Activated CD4-positive, CD25-positive, alpha-beta regulatory T cell treated with anti-CD3 and anti-CD28 coated beads, Interleukin-2, amount 50 U/mL, for 24 hours (primary cell): ENCODE measurements around the gene GPC6.

Experiments
- ATAC-seq, 2 donors: fragments of 150-1000 bp; cut with Tn5 transposase; one replicate each; pipeline ENCODE4 v1.10.0; 2021; ENCODE audit warnings: mild to moderate bottlenecking in 1 of 2, moderate library complexity in 1 of 2

GPC6 gene

GRCh38 chr13:93708308-93709075 is 481.9 kb downstream of the GPC6 start:
- ATAC-seq = no peak

GRCh38 chr13:93709506-93710244 is 483.1 kb downstream of the GPC6 start:
- no peak for ATAC-seq

GRCh38 chr13:93714171-93714570 is 487.6 kb downstream of the GPC6 start:
- no peak for ATAC-seq

- ATAC-seq = no peak
Measured at GRCh38 chr13:93715866-93716265, 489.3 kb downstream of the GPC6 start.

- no peak for ATAC-seq
Measured at GRCh38 chr13:93716623-93717022, 490.0 kb downstream of the GPC6 start.

GRCh38 chr13:93721483-93721882 is 494.9 kb downstream of the GPC6 start:
- no peak for ATAC-seq

GRCh38 chr13:93723316-93723715 is 496.7 kb downstream of the GPC6 start:
- no peak for ATAC-seq

GRCh38 chr13:93724187-93724586 is 497.6 kb downstream of the GPC6 start:
- no peak for ATAC-seq

GRCh38 chr13:93726173-93726957 is 499.8 kb downstream of the GPC6 start:
- no peak for ATAC-seq

GRCh38 chr13:93727211-93728141 is 500.9 kb downstream of the GPC6 start:
- no peak for ATAC-seq

- no peak for ATAC-seq
Measured at GRCh38 chr13:93729383-93729782, 502.8 kb downstream of the GPC6 start.

GRCh38 chr13:93730780-93731179 is 504.2 kb downstream of the GPC6 start:
- ATAC-seq = no peak

GRCh38 chr13:93732186-93732585 is 505.6 kb downstream of the GPC6 start:
- ATAC-seq = no peak

GRCh38 chr13:93736081-93736480 is 509.5 kb downstream of the GPC6 start:
- no peak for ATAC-seq

GRCh38 chr13:93736909-93737308 is 510.3 kb downstream of the GPC6 start:
- no peak for ATAC-seq

- no peak for ATAC-seq
Measured at GRCh38 chr13:93740334-93740733, 513.7 kb downstream of the GPC6 start.

- no peak for ATAC-seq
Measured at GRCh38 chr13:93744033-93744432, 517.4 kb downstream of the GPC6 start.

- ATAC-seq = no peak
Measured at GRCh38 chr13:93744886-93745285, 518.3 kb downstream of the GPC6 start.

- no peak for ATAC-seq
Measured at GRCh38 chr13:93745884-93746283, 519.3 kb downstream of the GPC6 start.

- no peak for ATAC-seq
Measured at GRCh38 chr13:93746589-93746988, 520.0 kb downstream of the GPC6 start.

GRCh38 chr13:93750676-93751075 is 524.1 kb downstream of the GPC6 start:
- no peak for ATAC-seq

GRCh38 chr13:93751117-93751516 is 524.5 kb downstream of the GPC6 start:
- peak; percentile 26 to 30 for ATAC-seq
